Keratinocyte (primary cell): ENCODE results near the gene SOWAHA. TPM values are rescaled to one million over a fixed set of nuclear protein-coding genes. Genes with fewer than 3 reads are reported as not detected.

Experiments
- DNase-seq: peaks from one replicate; pipeline ENCODE4 v3.0.0-alpha.2; 2011; ENCODE audit warnings: low read depth, missing footprints, low spot score
- FAIRE-seq: peaks from 2 replicates; lab custom pipeline; 2011; peaks lifted over from hg19 to GRCh38; lab: Jason Lieb, UNC
- H2AFZ ChIP-seq: 2 replicates; pipeline ENCODE4 v1.6.0; 2012; ENCODE audit warnings: low read length, control low read depth, inconsistent platforms; ENCODE audit not compliant: control insufficient read depth
- H3K27ac ChIP-seq: 2 replicates; pipeline ENCODE4 v1.5.1; 2011; ENCODE audit warnings: low read length; ENCODE audit not compliant: control insufficient read depth, insufficient read depth
- H3K27me3 ChIP-seq: 3 replicates; pipeline ENCODE4 v1.6.0; 2011; ENCODE audit warnings: low read length; ENCODE audit not compliant: control insufficient read depth, insufficient read depth; ENCODE audit errors: extremely low read depth
- H3K36me3 ChIP-seq, 2 experiments: 2 replicates in 1 of 2; 3 replicates in 1 of 2; pipeline ENCODE4 v1.5.1; 2011; ENCODE audit warnings: low read length in 2 of 2, mild to moderate bottlenecking in 1 of 2; ENCODE audit not compliant: control insufficient read depth in 2 of 2, insufficient read depth in 2 of 2; ENCODE audit errors: extremely low read depth in 1 of 2
- H3K4me1 ChIP-seq: 3 replicates; pipeline ENCODE4 v1.5.1; 2011; ENCODE audit warnings: low read length; ENCODE audit not compliant: control insufficient read depth, insufficient read depth; ENCODE audit errors: extremely low read depth
- H3K4me2 ChIP-seq: 3 replicates; pipeline ENCODE4 v1.6.0; 2011; ENCODE audit warnings: low read depth, low read length; ENCODE audit not compliant: control insufficient read depth, insufficient read depth; ENCODE audit errors: extremely low read depth
- H3K4me3 ChIP-seq, 3 experiments: fragments of 200-600 bp in 1 of 3; sonication (generic) in 1 of 3; 2 replicates in 2 of 3; 3 replicates in 1 of 3; pipeline ENCODE4 v1.5.1; 2011 to 2016; ENCODE audit warnings: low read length in 3 of 3, mild to moderate bottlenecking in 3 of 3, control low read depth in 2 of 3, inconsistent platforms in 1 of 3, low read depth in 1 of 3, mixed read lengths in 1 of 3, mixed run types in 1 of 3, moderate library complexity in 1 of 3; ENCODE audit not compliant: control insufficient read depth in 2 of 3, insufficient read depth in 2 of 3; ENCODE audit errors: extremely low read depth in 1 of 3
- H3K79me2 ChIP-seq: 2 replicates; pipeline ENCODE4 v1.6.0; 2012; ENCODE audit warnings: low read length; ENCODE audit not compliant: control insufficient read depth, insufficient read depth
- H3K9ac ChIP-seq: 3 replicates; pipeline ENCODE4 v1.6.0; 2011; ENCODE audit warnings: low read length; ENCODE audit not compliant: control insufficient read depth, insufficient read depth; ENCODE audit errors: extremely low read depth
- H3K9me1 ChIP-seq: 3 replicates; pipeline ENCODE4 v1.6.0; 2011; ENCODE audit warnings: low read length; ENCODE audit not compliant: control insufficient read depth, insufficient read depth; ENCODE audit errors: extremely low read depth
- H3K9me3 ChIP-seq: 2 replicates; pipeline ENCODE4 v1.5.1; 2012; ENCODE audit warnings: low read depth, low read length; ENCODE audit not compliant: control insufficient read depth
- H4K20me1 ChIP-seq: 3 replicates; pipeline ENCODE4 v1.6.0; 2011; ENCODE audit warnings: low read length; ENCODE audit not compliant: control insufficient read depth, insufficient read depth; ENCODE audit errors: extremely low read depth
- EZH2 ChIP-seq: IDR thresholded peaks from one replicate; pipeline ENCODE4 v1.6.1; 2012; ENCODE audit warnings: inconsistent platforms, mild to moderate bottlenecking, low read length, moderate library complexity
- dilution Hi-C: fragments of 300-500 bp; cut with MboI; formaldehyde crosslinking; loops from one replicate; pipeline ENCODE4 v1.7.0; 2020; ENCODE audit warnings: low sequenced_read_pairs; ENCODE audit not compliant: extremely low pct_ligation_motif_present
- polyA plus RNA-seq, 5 experiments: library from polyadenylated mRNA; depleted of rRNA in 3 of 5; stranded (reverse) in 3 of 5; stranded (forward) in 1 of 5; unstranded in 1 of 5; fragments of >200 nt; gene quantifications; 1 replicate in 1 of 5; 2 replicates in 3 of 5; 3 replicates in 1 of 5; pipeline versions ENCODE4 v1.2.1 to v1.2.3, GENCODE V29; 2011 to 2012; ENCODE audit warnings: missing spikeins in 2 of 5, low read depth in 1 of 5, low replicate concordance in 1 of 5
- TF ChIP-seq, protein P1 (sequence below), 3 experiments: IDR thresholded peaks in 1 of 3; conservative IDR thresholded peaks in 1 of 3; optimal IDR thresholded peaks in 1 of 3; 2 replicates in 2 of 3; 3 replicates in 1 of 3; pipeline versions ENCODE3 to v1.5.1; 2011; ENCODE audit warnings: low read length in 3 of 3, mild to moderate bottlenecking in 3 of 3, moderate library complexity in 2 of 3, control low read depth in 1 of 3, inconsistent platforms in 1 of 3; ENCODE audit not compliant: insufficient read depth in 2 of 3; ENCODE audit errors: extremely low read depth in 1 of 3

Gene SOWAHA
- polyA plus RNA-seq, 1 donor (not counting 4 experiments of a cell fraction or from before 2014, with no cell fraction given): not detected

DNA sequence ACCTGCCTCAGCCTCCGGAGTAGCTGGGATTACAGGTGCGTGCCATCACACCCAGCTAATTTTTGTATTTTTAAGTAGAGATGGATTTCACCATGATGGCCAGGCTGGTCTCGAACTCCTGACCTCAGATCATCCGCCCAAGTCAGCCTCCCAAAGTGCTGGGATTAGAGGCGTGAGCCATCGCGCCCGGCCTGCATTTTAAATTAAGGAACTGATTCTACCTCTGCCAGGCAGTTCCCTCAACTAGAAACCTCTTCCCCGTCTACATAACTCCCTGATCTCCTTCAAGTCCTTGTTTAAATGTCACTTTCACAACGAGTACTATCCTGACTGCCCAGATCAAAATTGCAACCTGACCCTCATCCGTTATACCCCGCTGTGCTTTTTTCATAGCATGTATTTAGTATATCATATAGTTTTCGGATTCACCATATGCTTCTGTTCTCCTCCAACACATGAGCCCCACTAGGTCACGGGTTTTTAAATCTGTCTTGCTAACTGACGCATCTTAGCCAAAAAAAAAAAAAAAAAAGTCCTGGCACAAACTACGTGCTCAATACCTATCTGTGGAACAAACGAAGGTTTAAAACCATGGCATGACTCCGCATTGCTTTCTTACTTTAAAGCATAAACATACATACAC lies 858 bp upstream of the SOWAHA start:
- no peaks in the 10 kb centered on the region for H3K9me1 ChIP-seq
- DNase-seq: no peak
- no peaks in the 10 kb centered on the region for H3K36me3 ChIP-seq
- H3K27me3 ChIP-seq: peaks cover 27% of the 10 kb centered on the region
- H3K9me3 ChIP-seq: no peaks in the 10 kb centered on the region
- no peak overlapping the region for H3K9ac ChIP-seq
- H3K4me1 ChIP-seq: no peaks in the 10 kb centered on the region
- H4K20me1 ChIP-seq: no peaks in the 10 kb centered on the region
- dilution Hi-C loops: no loop called here
- no peak overlapping the region for H2AFZ ChIP-seq
- no peak overlapping the region for H3K4me2 ChIP-seq
- FAIRE-seq: no peak
- no peaks in the 10 kb centered on the region for H3K79me2 ChIP-seq
- no peak overlapping the region for H3K4me3 ChIP-seq
- H3K27ac ChIP-seq: no peak overlapping the region
- TF ChIP-seq, protein P1, sequence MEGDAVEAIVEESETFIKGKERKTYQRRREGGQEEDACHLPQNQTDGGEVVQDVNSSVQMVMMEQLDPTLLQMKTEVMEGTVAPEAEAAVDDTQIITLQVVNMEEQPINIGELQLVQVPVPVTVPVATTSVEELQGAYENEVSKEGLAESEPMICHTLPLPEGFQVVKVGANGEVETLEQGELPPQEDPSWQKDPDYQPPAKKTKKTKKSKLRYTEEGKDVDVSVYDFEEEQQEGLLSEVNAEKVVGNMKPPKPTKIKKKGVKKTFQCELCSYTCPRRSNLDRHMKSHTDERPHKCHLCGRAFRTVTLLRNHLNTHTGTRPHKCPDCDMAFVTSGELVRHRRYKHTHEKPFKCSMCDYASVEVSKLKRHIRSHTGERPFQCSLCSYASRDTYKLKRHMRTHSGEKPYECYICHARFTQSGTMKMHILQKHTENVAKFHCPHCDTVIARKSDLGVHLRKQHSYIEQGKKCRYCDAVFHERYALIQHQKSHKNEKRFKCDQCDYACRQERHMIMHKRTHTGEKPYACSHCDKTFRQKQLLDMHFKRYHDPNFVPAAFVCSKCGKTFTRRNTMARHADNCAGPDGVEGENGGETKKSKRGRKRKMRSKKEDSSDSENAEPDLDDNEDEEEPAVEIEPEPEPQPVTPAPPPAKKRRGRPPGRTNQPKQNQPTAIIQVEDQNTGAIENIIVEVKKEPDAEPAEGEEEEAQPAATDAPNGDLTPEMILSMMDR (optimal IDR thresholded peaks at IDR 0.05 in 1 of 3, IDR thresholded peaks at IDR 0.05 in 1 of 3, conservative IDR thresholded peaks at IDR 0.05 in 1 of 3; ENCODE audit: extremely low read depth in 1 of 3, insufficient read depth in 2 of 3, low read length in 3 of 3): no peak
- TF ChIP-seq EZH2: no peak

DNA sequence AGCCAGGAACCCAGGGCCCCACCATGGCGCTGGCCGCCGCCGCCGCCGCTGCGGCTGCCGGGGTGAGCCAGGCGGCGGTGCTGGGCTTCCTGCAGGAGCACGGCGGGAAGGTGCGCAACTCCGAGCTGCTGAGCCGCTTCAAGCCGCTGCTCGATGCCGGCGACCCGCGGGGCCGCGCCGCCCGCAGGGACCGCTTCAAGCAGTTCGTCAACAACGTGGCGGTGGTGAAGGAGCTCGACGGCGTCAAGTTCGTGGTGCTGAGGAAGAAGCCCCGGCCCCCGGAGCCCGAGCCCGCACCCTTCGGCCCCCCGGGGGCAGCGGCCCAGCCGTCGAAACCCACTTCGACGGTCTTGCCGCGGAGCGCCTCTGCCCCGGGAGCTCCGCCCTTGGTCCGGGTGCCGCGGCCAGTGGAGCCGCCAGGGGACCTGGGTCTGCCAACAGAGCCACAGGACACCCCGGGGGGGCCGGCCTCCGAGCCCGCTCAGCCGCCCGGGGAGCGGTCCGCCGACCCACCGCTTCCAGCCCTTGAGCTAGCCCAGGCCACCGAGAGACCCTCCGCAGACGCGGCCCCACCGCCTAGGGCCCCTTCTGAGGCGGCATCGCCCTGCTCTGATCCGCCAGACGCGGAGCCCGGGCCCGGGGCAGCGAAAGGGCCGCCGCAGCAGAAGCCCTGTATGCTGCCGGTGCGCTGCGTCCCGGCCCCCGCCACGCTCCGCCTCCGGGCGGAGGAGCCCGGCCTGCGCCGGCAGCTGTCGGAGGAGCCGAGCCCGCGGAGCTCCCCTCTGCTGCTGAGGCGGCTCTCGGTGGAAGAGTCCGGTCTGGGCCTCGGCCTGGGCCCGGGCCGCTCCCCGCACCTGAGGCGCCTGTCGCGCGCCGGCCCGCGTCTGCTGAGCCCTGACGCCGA lies 749 bp downstream of the SOWAHA start:
- H3K9ac ChIP-seq: no peak overlapping the region
- peak overlapping the region; percentile 64 for H3K4me2 ChIP-seq
- H3K9me1 ChIP-seq: no peaks in the 10 kb centered on the region
- DNase-seq (no peak), FAIRE-seq (no peak)
- H3K4me3 ChIP-seq: peak overlapping the region in 2 of 3 experiments; percentile 3 to 17
- H3K36me3 ChIP-seq: no peaks in the 10 kb centered on the region
- TF ChIP-seq, protein P1 (optimal IDR thresholded peaks at IDR 0.05 in 1 of 3, IDR thresholded peaks at IDR 0.05 in 1 of 3, conservative IDR thresholded peaks at IDR 0.05 in 1 of 3; ENCODE audit: extremely low read depth in 1 of 3, insufficient read depth in 2 of 3, low read length in 3 of 3): no peak
- TF ChIP-seq EZH2: peak; percentile 95
- H3K9me3 ChIP-seq: no peaks in the 10 kb centered on the region
- no peaks in the 10 kb centered on the region for H3K79me2 ChIP-seq
- no peaks in the 10 kb centered on the region for H4K20me1 ChIP-seq
- peak overlapping the region; percentile 44 for H2AFZ ChIP-seq
- dilution Hi-C loops: no loop called here
- H3K27me3 ChIP-seq: peaks cover 30% of the 10 kb centered on the region
- no peaks in the 10 kb centered on the region for H3K4me1 ChIP-seq
- no peak overlapping the region for H3K27ac ChIP-seq
